HL-60 (cell line): Measurements from ENCODE around the gene SH3BP4.

Experiments used
- CTCF ChIP-seq: IDR thresholded peaks from one replicate; pipeline ENCODE4 v1.5.1; 2011; ENCODE audit warnings: low read length, control low read depth, inconsistent platforms; ENCODE audit not compliant: insufficient read depth
- GABPA ChIP-seq: IDR thresholded peaks from 2 replicates; pipeline ENCODE4 v1.6.1; 2012; ENCODE audit warnings: low read depth
- POLR2AphosphoS5 ChIP-seq: IDR thresholded peaks from 2 replicates; pipeline ENCODE4 v1.6.1; 2012; ENCODE audit warnings: low read depth
- REST ChIP-seq: IDR thresholded peaks from 2 replicates; pipeline ENCODE4 v1.6.1; 2012; ENCODE audit warnings: low read depth; ENCODE audit not compliant: insufficient replicate concordance
- SPI1 ChIP-seq: IDR thresholded peaks from 2 replicates; pipeline ENCODE4 v1.6.1; 2012; ENCODE audit warnings: low read depth, mild to moderate bottlenecking, borderline replicate concordance

GRCh38 chr2:235064976-235065375 lies 113.2 kb downstream of the SH3BP4 start:
- TF ChIP-seq POLR2AphosphoS5 (no peak), CTCF (no peak), SPI1 (no peak), REST (no peak), GABPA (no peak)
